IMR-90 (cell line): Measurements from ENCODE around the gene RABEP1. TPM values are rescaled to one million over a fixed set of nuclear protein-coding genes. Genes with fewer than 3 reads are reported as not detected.

Experiments used
- ATAC-seq: fragments of 200-7000 bp; cut with Tn5 transposase; 2 replicates; pipeline ENCODE4 v1.9.1; 2020; ENCODE audit warnings: low read depth, mild to moderate bottlenecking, moderate library complexity
- BruUV-seq: library from RNA; stranded (reverse); fragments of 400-500 nt; replicated peaks from 2 replicates; lab custom pipeline; 2021; lab: Mats Ljungman, UMichigan
- CTCF ChIA-PET: fragments of 300-600 bp; formaldehyde crosslinking; extraction: SDS; loops from one replicate; lab custom pipeline; 2021; ENCODE audit warnings: antibody characterized with exemption; lab: Yijun Ruan, JAX
- POLR2A ChIA-PET: fragments of 300-600 bp; sonication (Branson Sonifier 250); formaldehyde crosslinking; loops from one replicate; lab custom pipeline; 2022; ENCODE audit warnings: antibody characterized with exemption; ENCODE audit not compliant: unreplicated experiment; lab: Charles Lee
- DNase-seq: peaks from one replicate; pipeline ENCODE4 v3.0.0; 2013
- H2AFZ ChIP-seq: replicated peaks from 2 replicates; pipeline ENCODE3; 2013; ENCODE audit warnings: low read length, mild to moderate bottlenecking; ENCODE audit not compliant: poor library complexity
- H2AK5ac ChIP-seq: 2 replicates; pipeline ENCODE4 v1.6.1; 2013; ENCODE audit warnings: low read depth, low read length, inconsistent platforms
- H2AK9ac ChIP-seq: replicated peaks from 2 replicates; pipeline ENCODE3; 2013; ENCODE audit warnings: mild to moderate bottlenecking, low read depth, low read length, moderate library complexity; ENCODE audit not compliant: poor library complexity
- H2BK120ac ChIP-seq: 2 replicates; pipeline ENCODE4 v1.6.1; 2013; ENCODE audit warnings: low read depth, low read length, inconsistent platforms
- H2BK15ac ChIP-seq: 3 replicates; pipeline ENCODE4 v1.6.1; 2013; ENCODE audit warnings: low read depth, low read length, inconsistent platforms
- H2BK20ac ChIP-seq: 2 replicates; pipeline ENCODE4 v1.6.1; 2013; ENCODE audit warnings: low read depth, mild to moderate bottlenecking, inconsistent platforms, low read length, moderate library complexity
- H2BK5ac ChIP-seq: 2 replicates; pipeline ENCODE4 v1.6.1; 2013; ENCODE audit warnings: mild to moderate bottlenecking, low read depth, low read length, inconsistent platforms; ENCODE audit not compliant: poor library complexity, severe bottlenecking
- H3K14ac ChIP-seq: replicated peaks from 2 replicates; pipeline ENCODE4 v1.6.1; 2013; ENCODE audit warnings: low read depth, low read length, inconsistent platforms
- H3K18ac ChIP-seq: 2 replicates; pipeline ENCODE4 v1.6.1; 2013; ENCODE audit warnings: low read depth, low read length, control low read depth
- H3K23ac ChIP-seq: 2 replicates; pipeline ENCODE4 v1.6.1; 2013; ENCODE audit warnings: low read depth, low read length, inconsistent platforms
- H3K27ac ChIP-seq: 2 replicates; pipeline ENCODE4 v1.5.1; 2013; ENCODE audit warnings: mild to moderate bottlenecking, control low read depth, low read length; ENCODE audit not compliant: insufficient read depth
- H3K27me3 ChIP-seq: 2 replicates; pipeline ENCODE4 v1.6.1; 2013; ENCODE audit warnings: low read length; ENCODE audit not compliant: control insufficient read depth, insufficient read depth
- H3K36me3 ChIP-seq: 2 replicates; pipeline ENCODE4 v1.6.1; 2013; ENCODE audit warnings: low read length, mixed read lengths; ENCODE audit not compliant: control insufficient read depth, insufficient read depth
- H3K4ac ChIP-seq: 2 replicates; pipeline ENCODE4 v1.6.1; 2013; ENCODE audit warnings: low read depth, low read length, inconsistent platforms
- H3K4me1 ChIP-seq: 2 replicates; pipeline ENCODE4 v1.6.1; 2013; ENCODE audit warnings: low read length, mixed read lengths; ENCODE audit not compliant: control insufficient read depth, insufficient read depth
- H3K4me2 ChIP-seq: 2 replicates; pipeline ENCODE4 v1.6.1; 2013; ENCODE audit warnings: low read depth, mild to moderate bottlenecking, control low read depth, low read length, moderate library complexity
- H3K4me3 ChIP-seq: 2 replicates; pipeline ENCODE4 v1.5.1; 2013; ENCODE audit warnings: low read depth, mild to moderate bottlenecking, control low read depth, low read length, moderate library complexity; ENCODE audit not compliant: insufficient read depth
- H3K56ac ChIP-seq: 2 replicates; pipeline ENCODE4 v1.6.1; 2013; ENCODE audit warnings: low read length, inconsistent platforms; ENCODE audit not compliant: insufficient read depth; ENCODE audit errors: extremely low read depth
- H3K79me1 ChIP-seq, 2 experiments: 2 replicates each; pipeline ENCODE4 v1.6.1; 2013; ENCODE audit warnings: low read length in 2 of 2, inconsistent platforms in 1 of 2, low read depth in 1 of 2
- H3K9ac ChIP-seq: 2 replicates; pipeline ENCODE4 v1.6.1; 2013; ENCODE audit warnings: low read depth, low read length, control low read depth
- H3K9me1 ChIP-seq: 2 replicates; pipeline ENCODE4 v1.6.1; 2013; ENCODE audit warnings: low read length, inconsistent platforms; ENCODE audit not compliant: insufficient read depth
- H3K9me3 ChIP-seq: 2 replicates; pipeline ENCODE4 v1.6.1; 2013; ENCODE audit warnings: low read length; ENCODE audit not compliant: control insufficient read depth, insufficient read depth
- H4K20me1 ChIP-seq: 2 replicates; pipeline ENCODE4 v1.6.1; 2013; ENCODE audit warnings: low read length, inconsistent platforms; ENCODE audit not compliant: insufficient read depth
- H4K5ac ChIP-seq: 2 replicates; pipeline ENCODE4 v1.6.1; 2013; ENCODE audit warnings: mild to moderate bottlenecking, low read depth, low read length, control low read depth
- H4K8ac ChIP-seq, 2 experiments: 2 replicates each; pipeline ENCODE4 v1.6.1; 2013; ENCODE audit warnings: low read depth in 2 of 2, low read length in 2 of 2, control low read depth in 1 of 2, inconsistent platforms in 1 of 2
- H4K91ac ChIP-seq: 2 replicates; pipeline ENCODE4 v1.6.1; 2013; ENCODE audit warnings: low read depth, low read length, inconsistent platforms; ENCODE audit not compliant: insufficient read depth
- BHLHE40 ChIP-seq: fragments of 150-350 bp; IDR thresholded peaks from 2 replicates; pipeline ENCODE4 v1.6.1; 2016; ENCODE audit warnings: mild to moderate bottlenecking, low read depth, low read length
- CEBPB ChIP-seq: IDR thresholded peaks from 2 replicates; pipeline ENCODE4 v1.6.1; 2012; ENCODE audit warnings: low read depth, low read length, improper control_type of control experiment
- CHD1 ChIP-seq: IDR thresholded peaks from 2 replicates; pipeline ENCODE4 v1.6.1; 2012; ENCODE audit warnings: low read depth, low read length, improper control_type of control experiment
- CTCF ChIP-seq: conservative IDR thresholded peaks from 2 replicates; pipeline ENCODE4 v1.5.1; 2012; ENCODE audit warnings: mild to moderate bottlenecking, low read depth, low read length, improper control_type of control experiment
- ELK1 ChIP-seq: fragments of 150-350 bp; IDR thresholded peaks from 2 replicates; pipeline ENCODE4 v1.6.1; 2016; ENCODE audit warnings: low read depth, mild to moderate bottlenecking, low read length, moderate library complexity, borderline replicate concordance
- FOS ChIP-seq: fragments of 150-350 bp; IDR thresholded peaks from 2 replicates; pipeline ENCODE4 v1.6.1; 2016; ENCODE audit warnings: low read depth, low read length
- MAFK ChIP-seq: IDR thresholded peaks from 2 replicates; pipeline ENCODE4 v1.6.1; 2012; ENCODE audit warnings: low read depth, low read length, improper control_type of control experiment
- MXI1 ChIP-seq: IDR thresholded peaks from 2 replicates; pipeline ENCODE4 v1.6.1; 2012; ENCODE audit warnings: low read depth, mild to moderate bottlenecking, low read length, moderate library complexity, borderline replicate concordance
- NFE2L2 ChIP-seq: fragments of 150-350 bp; IDR thresholded peaks from 2 replicates; pipeline ENCODE4 v1.6.1; 2016; ENCODE audit warnings: low read depth, mild to moderate bottlenecking, low read length
- RFX5 ChIP-seq: IDR thresholded peaks from 2 replicates; pipeline ENCODE4 v1.8.0; 2012; ENCODE audit warnings: low read depth, mild to moderate bottlenecking, low read length, moderate library complexity
- SMC3 ChIP-seq: fragments of 150-350 bp; IDR thresholded peaks from 2 replicates; pipeline ENCODE4 v1.6.1; 2016; ENCODE audit warnings: low read depth, mild to moderate bottlenecking, antibody characterized with exemption, low read length, moderate library complexity
- WGBS, 2 experiments: methylation state at CpG; one replicate each; pipeline versions ENCODE4 v1.1.5 to v1.1.7; 2013; ENCODE audit warnings: missing lambda C conversion rate in 2 of 2; ENCODE audit not compliant: insufficient read length in 1 of 2; ENCODE audit errors: extremely low coverage in 2 of 2; 5-methylcytosine and 5-hydroxymethylcytosine counted together
- dilution Hi-C: fragments of 300-500 bp; cut with HindIII; formaldehyde crosslinking; loops from one replicate; pipeline ENCODE4 v1.14.3; 2018; ENCODE audit warnings: low sequenced_read_pairs; ENCODE audit not compliant: unreplicated experiment
- in situ Hi-C: fragments of 300-500 bp; cut with MboI; formaldehyde crosslinking; loops from 3 replicates; pipeline ENCODE4 v1.14.3; 2019; ENCODE audit warnings: low sequenced_read_pairs, inconsistent platforms, mixed read lengths
- intact Hi-C: fragments of 100-400 bp; cut with micrococcal nuclease; formaldehyde crosslinking; loops from 2 replicates; pipeline ENCODE4 v1.10.0; 2022
- polyA plus RNA-seq, 3 experiments: library from polyadenylated mRNA; depleted of rRNA; stranded (reverse); fragments of >200 nt; gene quantifications; 2 replicates each; pipeline ENCODE4 v1.2.3, GENCODE V29; 2012; ENCODE audit warnings: low replicate concordance in 1 of 3
- total RNA-seq: library from RNA; depleted of rRNA; stranded (reverse); fragments of >200 nt; gene quantifications from 2 replicates; pipeline ENCODE4 v1.2.3, GENCODE V29; 2012
- TF ChIP-seq, protein P1 (sequence below): fragments of 150-350 bp; IDR thresholded peaks from 2 replicates; pipeline ENCODE4 v1.6.1; 2017; ENCODE audit warnings: mild to moderate bottlenecking, antibody characterized with exemption, low read length, low read depth

RABEP1 gene
- total and polyA plus RNA-seq, 2 of the 4 experiments (the other 2 are of a cell fraction), result 15.3 to 38.2 TPM

- TF ChIP-seq NFE2L2, result no peak
- TF ChIP-seq CHD1, result no peak
- no peak for TF ChIP-seq FOS
- no peak for TF ChIP-seq BHLHE40
- TF ChIP-seq, protein P1, sequence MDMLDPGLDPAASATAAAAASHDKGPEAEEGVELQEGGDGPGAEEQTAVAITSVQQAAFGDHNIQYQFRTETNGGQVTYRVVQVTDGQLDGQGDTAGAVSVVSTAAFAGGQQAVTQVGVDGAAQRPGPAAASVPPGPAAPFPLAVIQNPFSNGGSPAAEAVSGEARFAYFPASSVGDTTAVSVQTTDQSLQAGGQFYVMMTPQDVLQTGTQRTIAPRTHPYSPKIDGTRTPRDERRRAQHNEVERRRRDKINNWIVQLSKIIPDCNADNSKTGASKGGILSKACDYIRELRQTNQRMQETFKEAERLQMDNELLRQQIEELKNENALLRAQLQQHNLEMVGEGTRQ, result no peak
- no peak for TF ChIP-seq RFX5
- no peak for TF ChIP-seq SMC3
- TF ChIP-seq MAFK, result no peak
- no peak for TF ChIP-seq MXI1
- no peak for TF ChIP-seq CTCF
- TF ChIP-seq ELK1, result no peak
- TF ChIP-seq CEBPB, result no peak
- Histone ChIP-seq H4K20me1 (no peaks in the 10 kb centered on the region), H3K27me3 (no peaks in the 10 kb centered on the region), H2AFZ (no peak overlapping the region), H3K9me1 (peaks cover 3% of the 10 kb centered on the region), H3K9ac (no peak overlapping the region), H3K4me1 (peaks cover 4% of the 10 kb centered on the region), H3K79me1 (peaks cover 4 to 10% of the 10 kb centered on the region in 2 experiments; a peak in 3 of 4 replicates), H3K18ac (no peak overlapping the region), H2BK20ac (no peak overlapping the region), H2BK120ac (no peak overlapping the region), H3K56ac (no peak overlapping the region), H4K91ac (no peak overlapping the region), H3K14ac (no peak overlapping the region), H4K8ac (no peak overlapping the region), H3K36me3 (peaks cover 17% of the 10 kb centered on the region), H2AK9ac (no peak overlapping the region), H3K27ac (no peak overlapping the region), H2BK15ac (no peak overlapping the region), H3K4me3 (no peak overlapping the region), H3K4me2 (no peak overlapping the region), H2BK5ac (no peak overlapping the region), H2AK5ac (no peak overlapping the region), H3K4ac (no peak overlapping the region), H4K5ac (no peak overlapping the region), H3K23ac (no peak overlapping the region), H3K9me3 (no peaks in the 10 kb centered on the region)
- in situ Hi-C loops, result no loop called here
- ChIA-PET CTCF (no interaction called here), POLR2A (no interaction called here)
- intact Hi-C loops, result no loop called here
- WGBS, 2 experiments, result no CpG with 5 or more reads among the region's 2 CpGs
- BruUV-seq, result no TSS peak
- no peak for ATAC-seq
- dilution Hi-C loops, result no loop called here
- no peak for DNase-seq
Measured at GRCh38 chr17:5354310-5354709, 72.2 kb downstream of the RABEP1 start.
